Lower leg skin (tissue), 4 donors: Measurements from ENCODE around the gene CASP2. TPM values are rescaled to one million over a fixed set of nuclear protein-coding genes. Genes with fewer than 3 reads are reported as not detected.

Source experiments
- DNase-seq, 2 donors: peaks; one replicate each; pipeline ENCODE4 v3.0.0-alpha.2; 2019; ENCODE audit warnings: low spot score in 2 of 2
- H3K4me3 ChIP-seq: fragments of 200-600 bp; sonication (generic); 2 replicates; pipeline ENCODE4 v1.5.1; 2017; ENCODE audit warnings: mild to moderate bottlenecking, low read depth; ENCODE audit not compliant: poor library complexity, severe bottlenecking
- POLR2A ChIP-seq, 2 donors: fragments of 450-650 bp; IDR thresholded peaks; one replicate each; pipeline ENCODE4 v1.6.1; 2016 to 2017; ENCODE audit warnings: antibody characterized with exemption in 2 of 2, mild to moderate bottlenecking in 1 of 2, moderate library complexity in 1 of 2
- WGBS, 2 donors: methylation state at CpG; one replicate each; pipeline ENCODE4 v1.1.5; 2018; 5-methylcytosine and 5-hydroxymethylcytosine counted together
- intact Hi-C: fragments of 100-400 bp; cut with DNase I; formaldehyde crosslinking; loops from one replicate; pipeline ENCODE4 v1.15.0; 2023; ENCODE audit warnings: low total_unique reads
- total RNA-seq, 4 donors: library from RNA; depleted of rRNA; stranded (reverse); fragments of >200 nt; gene quantifications; one replicate each; pipeline ENCODE4 v1.1.0, GENCODE V29; 2016
- TF ChIP-seq, protein P1 (sequence below), 3 donors: fragments of 450-650 bp; IDR thresholded peaks; one replicate each; pipeline ENCODE4 v1.5.1; 2016; ENCODE audit warnings: antibody characterized with exemption in 3 of 3, mild to moderate bottlenecking in 3 of 3, moderate library complexity in 2 of 3

Gene CASP2
- total RNA-seq, 4 donors from 2014 or later: 9.6 to 22.7 (median 16.0) TPM

DNA sequence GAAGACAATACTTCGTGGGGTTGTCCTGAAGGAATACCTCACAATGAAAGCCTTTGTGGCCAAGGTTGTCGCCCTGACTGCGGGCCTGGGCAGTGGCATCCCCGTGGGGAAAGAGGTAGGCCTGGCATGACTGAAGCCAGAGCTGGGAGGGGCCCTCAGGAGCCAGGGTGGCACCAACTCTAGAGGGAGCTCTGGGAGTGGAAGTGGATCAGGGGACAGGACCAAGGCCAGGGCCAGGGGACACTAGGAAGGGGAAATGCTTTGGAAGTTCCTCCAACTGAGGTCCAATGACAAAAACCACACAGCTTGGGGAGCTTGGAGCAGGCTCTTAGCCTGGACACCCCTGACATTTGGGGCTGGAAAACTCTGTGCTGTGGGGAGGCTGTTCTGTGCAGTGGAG is 33.6 kb downstream of the CASP2 start:
- intact Hi-C loops: no loop called here
- no peak for DNase-seq
- no peak for TF ChIP-seq POLR2A (IDR thresholded peaks at IDR 0.05)
- TF ChIP-seq, protein P1, sequence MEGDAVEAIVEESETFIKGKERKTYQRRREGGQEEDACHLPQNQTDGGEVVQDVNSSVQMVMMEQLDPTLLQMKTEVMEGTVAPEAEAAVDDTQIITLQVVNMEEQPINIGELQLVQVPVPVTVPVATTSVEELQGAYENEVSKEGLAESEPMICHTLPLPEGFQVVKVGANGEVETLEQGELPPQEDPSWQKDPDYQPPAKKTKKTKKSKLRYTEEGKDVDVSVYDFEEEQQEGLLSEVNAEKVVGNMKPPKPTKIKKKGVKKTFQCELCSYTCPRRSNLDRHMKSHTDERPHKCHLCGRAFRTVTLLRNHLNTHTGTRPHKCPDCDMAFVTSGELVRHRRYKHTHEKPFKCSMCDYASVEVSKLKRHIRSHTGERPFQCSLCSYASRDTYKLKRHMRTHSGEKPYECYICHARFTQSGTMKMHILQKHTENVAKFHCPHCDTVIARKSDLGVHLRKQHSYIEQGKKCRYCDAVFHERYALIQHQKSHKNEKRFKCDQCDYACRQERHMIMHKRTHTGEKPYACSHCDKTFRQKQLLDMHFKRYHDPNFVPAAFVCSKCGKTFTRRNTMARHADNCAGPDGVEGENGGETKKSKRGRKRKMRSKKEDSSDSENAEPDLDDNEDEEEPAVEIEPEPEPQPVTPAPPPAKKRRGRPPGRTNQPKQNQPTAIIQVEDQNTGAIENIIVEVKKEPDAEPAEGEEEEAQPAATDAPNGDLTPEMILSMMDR (IDR thresholded peaks at IDR 0.05): no peak

DNA sequence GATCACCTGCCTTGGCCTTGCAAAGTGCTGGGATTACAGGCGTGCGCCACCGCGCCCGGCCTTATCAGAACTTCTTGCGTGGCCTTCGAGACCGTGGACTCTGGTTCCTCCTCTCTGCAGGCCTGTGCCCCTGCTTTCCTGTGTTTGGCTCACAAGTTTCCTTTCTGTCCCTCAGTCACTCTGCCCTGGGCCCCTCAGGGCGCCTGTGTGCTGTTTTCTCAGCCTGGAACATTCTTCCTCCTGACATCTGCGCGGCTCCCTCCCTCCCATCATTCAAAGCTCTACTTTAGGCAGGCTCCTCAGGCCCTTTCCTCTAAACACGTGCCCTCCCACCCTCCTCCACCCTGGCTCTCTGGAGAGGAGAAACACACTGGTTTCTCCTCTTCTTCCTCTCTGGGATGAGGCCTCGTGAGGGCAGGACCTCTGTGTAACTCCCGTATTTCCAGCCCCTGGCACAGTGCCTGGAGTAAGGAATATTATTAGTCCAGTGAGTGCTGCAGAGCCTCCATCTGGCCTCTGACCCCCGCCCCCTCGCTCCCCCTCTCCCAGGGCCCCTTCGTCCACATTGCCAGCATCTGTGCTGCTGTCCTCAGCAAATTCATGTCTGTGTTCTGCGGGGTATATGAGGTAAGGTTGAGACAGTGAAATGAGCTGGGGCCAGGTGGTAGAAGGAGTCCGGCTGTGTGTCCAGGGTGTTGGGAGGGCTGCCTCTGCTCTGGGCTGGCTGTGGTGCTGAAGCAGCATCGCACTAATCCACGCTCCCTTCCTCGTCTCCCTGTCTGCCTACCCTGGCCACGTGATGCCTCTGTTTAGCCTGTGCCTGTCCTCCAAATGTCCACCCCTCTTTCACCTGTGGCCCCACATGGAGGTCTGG is 34.8 kb downstream of the CASP2 start:
- 80 to 81% methylated on average over 23 of the region's 23 CpGs for WGBS, 2 donors
- H3K4me3 ChIP-seq: no peak overlapping the region
- no peak for DNase-seq
- intact Hi-C loops: no loop called here
- no peak for TF ChIP-seq POLR2A (IDR thresholded peaks at IDR 0.05)
- TF ChIP-seq, protein P1 (IDR thresholded peaks at IDR 0.05): no peak

More for the DNA sequence above, 33.6 kb downstream of the CASP2 start:
- 70 to 90% methylated on average over 4 of the region's 4 CpGs for WGBS, 2 donors
- H3K4me3 ChIP-seq: no peak overlapping the region

DNA sequence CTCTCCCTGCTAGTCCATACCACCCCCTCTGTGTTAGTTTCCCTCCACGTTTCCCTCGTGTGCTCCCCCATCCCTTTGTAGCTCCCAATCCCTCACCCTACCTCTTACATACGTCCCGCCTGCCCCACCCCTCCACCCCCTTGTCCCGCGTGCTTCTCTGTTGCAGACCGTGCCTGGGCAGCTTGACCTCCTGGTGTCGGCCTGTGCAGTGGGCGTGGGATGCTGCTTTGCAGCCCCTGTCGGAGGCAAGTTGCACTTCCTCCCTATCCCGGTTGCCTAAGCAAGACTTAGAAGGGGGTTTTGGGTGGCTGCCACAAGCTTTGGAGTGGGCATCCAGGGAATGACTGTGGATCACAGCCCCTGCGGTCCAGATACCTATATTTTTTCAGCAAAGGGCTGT is 35.5 kb downstream of the CASP2 start:
- no peak for TF ChIP-seq POLR2A (IDR thresholded peaks at IDR 0.05)
- TF ChIP-seq, protein P1 (IDR thresholded peaks at IDR 0.05): no peak
- intact Hi-C loops: no loop called here
- 70 to 78% methylated on average over 12 of the region's 12 CpGs for WGBS, 2 donors
- H3K4me3 ChIP-seq: no peak overlapping the region
- no peak for DNase-seq

DNA sequence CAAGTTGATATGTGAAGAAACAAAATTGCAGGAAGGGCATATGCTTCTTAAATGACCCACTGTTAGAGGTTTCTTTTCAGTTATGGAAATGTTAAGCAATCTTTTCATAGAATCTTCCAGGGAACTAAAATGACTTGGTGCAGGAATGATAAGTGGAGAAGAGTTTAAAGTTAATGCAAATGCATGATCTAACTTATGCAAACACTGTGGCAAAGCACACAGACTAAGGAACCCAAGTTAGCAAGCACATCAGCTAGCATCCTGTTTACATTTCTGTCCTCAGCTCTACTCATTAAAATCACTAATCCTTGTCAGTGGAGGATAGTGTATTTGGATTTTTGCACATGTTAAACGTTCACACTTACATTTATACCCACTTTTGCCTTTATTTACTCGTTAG is 37.1 kb downstream of the CASP2 start:
- intact Hi-C loops: no loop called here
- WGBS, 2 donors: 74 to 77% methylated on average over 2 of the region's 2 CpGs
- H3K4me3 ChIP-seq: no peak overlapping the region
- TF ChIP-seq POLR2A (IDR thresholded peaks at IDR 0.05): no peak
- TF ChIP-seq, protein P1 (IDR thresholded peaks at IDR 0.05): no peak
- no peak for DNase-seq

DNA sequence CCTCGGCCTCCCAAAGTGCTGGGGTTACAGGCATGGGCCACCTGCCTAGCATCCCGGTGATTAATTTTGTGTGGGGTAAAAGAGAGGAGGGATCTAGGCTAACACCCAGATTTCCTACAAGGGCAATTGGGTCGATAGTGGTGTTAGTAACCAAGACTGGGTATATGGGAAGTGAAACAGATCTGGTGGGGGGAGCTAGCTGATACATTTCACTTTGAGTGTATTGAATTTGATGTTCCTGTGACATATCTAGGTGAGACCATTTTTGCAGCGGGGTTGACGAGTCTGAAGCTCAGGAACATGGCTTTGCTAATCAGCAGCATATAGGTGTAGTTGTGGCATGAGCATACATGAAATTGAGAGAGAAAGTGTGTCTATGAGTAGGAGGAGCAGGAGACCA is 39.8 kb downstream of the CASP2 start:
- H3K4me3 ChIP-seq: no peak overlapping the region
- no peak for DNase-seq
- no peak for TF ChIP-seq POLR2A (IDR thresholded peaks at IDR 0.05)
- TF ChIP-seq, protein P1 (IDR thresholded peaks at IDR 0.05): no peak
- WGBS, 2 donors: 93 to 99% methylated on average over 5 of the region's 5 CpGs
- intact Hi-C loops: no loop called here
